ENCODE results near the gene PALLD.

DNA sequence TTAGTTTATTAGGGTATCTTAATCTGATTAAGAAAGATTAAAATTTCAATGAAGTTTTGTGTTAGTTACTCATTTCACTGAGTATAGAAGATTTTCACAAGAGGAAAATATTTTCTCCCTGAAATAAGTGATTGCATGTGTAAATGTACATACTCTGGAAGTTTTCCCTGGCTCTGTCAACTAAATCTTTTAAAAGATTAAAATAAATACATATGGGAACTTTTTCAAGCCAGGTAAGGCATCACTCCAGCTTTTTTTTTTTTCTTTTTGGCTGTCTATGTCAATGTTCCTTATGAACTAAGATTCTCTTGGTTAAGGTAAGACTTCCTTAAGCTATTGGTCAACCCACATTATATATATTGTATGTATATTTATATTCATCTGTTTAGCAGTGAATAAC is 395.6 kb downstream of the PALLD start:
- TF ChIP-seq, protein P1, sequence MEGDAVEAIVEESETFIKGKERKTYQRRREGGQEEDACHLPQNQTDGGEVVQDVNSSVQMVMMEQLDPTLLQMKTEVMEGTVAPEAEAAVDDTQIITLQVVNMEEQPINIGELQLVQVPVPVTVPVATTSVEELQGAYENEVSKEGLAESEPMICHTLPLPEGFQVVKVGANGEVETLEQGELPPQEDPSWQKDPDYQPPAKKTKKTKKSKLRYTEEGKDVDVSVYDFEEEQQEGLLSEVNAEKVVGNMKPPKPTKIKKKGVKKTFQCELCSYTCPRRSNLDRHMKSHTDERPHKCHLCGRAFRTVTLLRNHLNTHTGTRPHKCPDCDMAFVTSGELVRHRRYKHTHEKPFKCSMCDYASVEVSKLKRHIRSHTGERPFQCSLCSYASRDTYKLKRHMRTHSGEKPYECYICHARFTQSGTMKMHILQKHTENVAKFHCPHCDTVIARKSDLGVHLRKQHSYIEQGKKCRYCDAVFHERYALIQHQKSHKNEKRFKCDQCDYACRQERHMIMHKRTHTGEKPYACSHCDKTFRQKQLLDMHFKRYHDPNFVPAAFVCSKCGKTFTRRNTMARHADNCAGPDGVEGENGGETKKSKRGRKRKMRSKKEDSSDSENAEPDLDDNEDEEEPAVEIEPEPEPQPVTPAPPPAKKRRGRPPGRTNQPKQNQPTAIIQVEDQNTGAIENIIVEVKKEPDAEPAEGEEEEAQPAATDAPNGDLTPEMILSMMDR (conservative IDR thresholded peaks at IDR 0.05; ENCODE audit: low read depth, low read length), result no peak
- no peak for TF ChIP-seq EZH2phosphoT487 (IDR thresholded peaks at IDR 0.05; ENCODE audit: borderline replicate concordance, low read length)
- TF ChIP-seq EZH2 (IDR thresholded peaks at IDR 0.05; ENCODE audit: low read length, unreplicated experiment), result no peak
